DMS 273 treated with DMSO at 0.1 percent for 48 hours (cell line): ENCODE data around the gene JPH4.

ENCODE experiments used
- DNase-seq: peaks from one replicate; lab custom pipeline; 2025; lab: John Stamatoyannopoulos, UW

The JPH4 gene

DNA sequence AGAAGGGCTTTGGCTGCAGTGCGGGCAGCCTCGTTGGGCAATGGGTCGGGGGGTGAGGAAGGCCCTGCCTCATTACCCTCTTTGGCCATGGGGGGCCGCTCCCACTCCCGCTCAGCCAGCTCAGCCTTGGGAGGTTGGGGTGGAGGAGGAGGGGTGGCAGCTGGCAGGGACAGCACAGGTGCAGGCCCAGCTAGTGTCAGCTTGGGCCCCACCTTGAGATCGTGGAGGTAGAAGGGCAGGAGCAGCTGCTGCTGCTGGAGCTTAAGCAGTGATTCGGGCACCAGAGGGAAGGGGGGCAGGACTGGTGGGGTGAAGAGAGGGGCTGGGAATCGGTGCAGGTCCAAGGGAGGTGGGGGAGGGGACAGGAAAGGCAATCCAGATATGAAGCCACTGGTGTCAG lies 53.0 kb downstream of the JPH4 start:
- no peak for DNase-seq

DNA sequence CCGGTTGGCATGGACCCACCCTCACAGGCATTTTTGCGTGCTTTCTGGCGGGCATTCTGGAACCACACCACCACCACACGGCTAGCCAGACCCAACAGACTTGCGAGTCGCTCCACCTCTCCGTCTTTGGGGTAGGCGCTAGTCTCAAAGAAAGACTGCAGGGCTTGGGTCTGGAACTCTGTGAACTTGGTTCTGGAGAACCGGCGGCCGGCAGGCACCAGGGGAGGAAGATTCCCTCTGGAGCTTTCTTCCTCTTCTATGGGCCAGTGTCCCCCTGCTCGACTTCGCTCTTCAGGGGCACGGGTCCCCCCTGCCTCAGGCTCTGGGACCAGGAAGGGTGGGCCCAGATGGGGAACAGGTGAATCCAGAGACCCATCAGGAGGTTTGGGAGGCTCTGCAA lies 53.6 kb downstream of the JPH4 start:
- no peak for DNase-seq

DNA sequence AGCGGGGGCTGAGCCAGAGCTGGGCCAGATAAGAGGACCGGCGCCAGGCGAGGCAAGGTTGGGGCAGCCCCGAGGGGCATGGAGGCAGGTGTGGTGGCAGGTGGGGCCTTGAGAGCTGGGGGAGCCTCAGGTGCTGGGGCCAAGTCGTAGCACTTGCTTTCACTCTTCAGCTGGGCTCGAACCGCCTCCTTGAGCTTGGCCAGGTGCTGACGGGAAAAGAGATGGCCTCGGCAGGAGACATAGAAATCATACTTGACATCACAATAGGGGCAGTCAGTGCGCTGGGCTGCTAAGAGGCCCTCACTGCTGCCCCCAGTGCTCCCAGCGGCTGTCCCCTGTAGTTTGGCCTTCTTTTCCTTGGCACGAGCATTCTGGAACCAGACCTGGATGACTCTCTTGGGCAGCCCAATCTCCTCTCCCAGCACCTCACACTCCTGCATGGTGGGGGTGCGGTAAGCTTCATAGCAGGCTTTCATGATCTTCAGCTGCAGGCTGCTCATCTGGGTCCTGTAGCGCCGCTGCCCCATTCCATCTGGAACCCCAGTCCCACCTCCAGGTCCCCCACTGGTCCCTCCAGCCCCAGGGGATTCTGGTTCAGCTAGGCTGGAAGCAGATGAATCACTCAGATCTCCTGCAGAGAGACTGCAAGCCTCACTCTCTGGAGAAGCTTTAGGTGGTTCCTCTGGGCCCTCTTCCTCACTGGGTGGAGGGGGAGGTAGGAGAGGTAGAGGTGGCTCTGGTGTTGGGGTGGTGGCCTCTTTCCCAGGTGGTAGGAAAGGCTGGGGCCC lies 55.2 kb downstream of the JPH4 start:
- no peak for DNase-seq

DNA sequence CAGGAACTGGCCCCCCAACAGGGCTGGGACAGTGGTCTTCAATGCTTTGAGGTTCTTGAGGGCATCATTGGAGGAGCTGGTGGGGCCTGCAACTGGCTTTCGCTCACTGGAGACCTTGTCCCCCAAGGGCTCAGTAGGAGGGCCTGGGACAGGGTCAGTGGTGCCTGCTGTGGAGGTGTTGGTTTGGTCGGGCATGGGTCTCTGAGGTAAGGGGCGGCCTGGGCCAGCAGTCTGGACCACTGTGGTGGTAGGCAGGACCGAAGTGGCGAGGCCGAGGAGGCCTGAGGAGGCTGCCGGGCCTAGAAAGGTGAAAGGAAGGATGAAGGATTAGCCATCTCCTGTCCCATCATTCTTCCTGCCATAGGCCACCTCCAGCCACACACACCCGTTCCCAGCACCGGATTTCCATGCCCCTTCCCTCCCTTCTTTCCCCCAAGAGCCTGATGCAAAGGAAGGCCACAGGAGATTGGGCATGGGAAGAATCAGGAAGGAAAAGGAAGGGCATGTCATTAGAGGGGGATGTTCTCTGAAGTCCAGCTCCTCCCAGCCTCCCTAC lies 55.9 kb downstream of the JPH4 start:
- no peak for DNase-seq

DNA sequence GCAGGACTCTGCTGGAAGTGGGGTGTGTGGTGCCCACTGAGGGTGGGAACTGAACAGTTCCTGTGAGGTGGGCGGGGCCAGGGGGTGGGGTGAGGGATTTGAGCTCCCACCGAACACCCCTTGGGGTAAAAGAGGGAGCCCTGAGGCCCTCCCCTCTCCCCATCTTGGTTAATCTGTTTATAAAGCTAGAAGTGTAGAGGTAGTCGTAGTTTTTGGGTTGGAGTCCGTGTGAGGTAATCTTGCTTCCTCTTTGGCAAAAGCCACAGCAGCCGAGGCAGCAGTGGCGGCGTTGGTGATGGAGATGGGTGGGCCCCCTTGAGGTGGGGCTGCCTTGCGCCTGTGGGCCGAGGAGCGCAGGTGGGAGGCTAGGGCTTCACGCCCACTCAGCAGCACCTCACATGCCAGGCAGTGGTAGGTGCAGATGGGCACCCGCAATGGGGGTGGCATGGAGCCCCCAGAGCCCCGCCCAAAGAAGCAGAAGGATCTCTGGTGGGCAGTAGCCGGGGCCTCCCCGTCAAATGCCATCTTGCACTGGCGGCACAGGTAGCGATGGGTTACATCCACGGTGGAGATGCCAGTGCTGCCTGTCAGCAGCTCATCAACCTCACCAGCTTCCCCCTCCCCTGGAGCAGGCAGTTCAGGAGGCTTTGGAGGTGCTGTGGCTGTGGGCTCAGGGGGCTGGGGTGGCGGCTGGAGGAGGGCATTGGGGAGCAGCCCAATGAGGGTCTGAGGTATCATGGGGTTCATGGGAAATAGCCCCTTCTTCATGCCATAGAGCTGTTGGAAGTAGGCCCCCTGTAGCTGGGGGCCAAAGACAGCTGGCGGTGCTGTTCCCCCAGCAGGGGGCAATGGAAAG lies 56.6 kb downstream of the JPH4 start:
- no peak for DNase-seq

DNA sequence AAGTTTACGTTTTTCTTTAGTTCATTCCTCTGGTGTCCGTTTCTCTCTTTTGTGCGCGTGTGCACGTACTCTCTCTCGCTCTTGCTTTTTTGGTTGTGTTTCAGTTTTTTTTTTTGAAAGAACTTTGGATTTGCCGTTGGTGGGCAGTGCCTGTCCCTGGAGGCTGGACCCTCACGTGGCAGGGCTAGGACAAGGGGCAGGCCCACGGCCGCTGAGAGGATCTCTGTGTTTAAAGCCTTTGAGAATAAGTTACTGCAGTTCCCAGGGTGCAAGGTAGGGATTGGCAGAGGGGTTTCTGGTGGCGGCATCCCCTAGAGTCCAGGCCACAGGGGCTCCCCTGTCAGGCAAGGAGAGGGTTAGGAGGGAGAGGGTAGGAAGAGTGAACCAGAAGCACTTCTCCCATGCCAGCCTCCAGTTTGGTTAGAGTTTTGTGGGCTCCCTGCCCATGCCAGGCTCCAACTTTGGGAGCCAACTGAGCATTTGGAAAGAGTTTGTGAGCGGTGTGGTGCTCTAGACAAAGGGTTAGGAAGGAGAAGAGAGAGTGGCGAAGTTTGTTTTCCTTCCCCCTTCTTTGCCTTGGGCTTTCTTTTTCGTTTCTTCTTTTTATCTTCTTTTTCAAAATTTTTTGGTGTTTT lies 57.6 kb downstream of the JPH4 start:
- no peak for DNase-seq

DNA sequence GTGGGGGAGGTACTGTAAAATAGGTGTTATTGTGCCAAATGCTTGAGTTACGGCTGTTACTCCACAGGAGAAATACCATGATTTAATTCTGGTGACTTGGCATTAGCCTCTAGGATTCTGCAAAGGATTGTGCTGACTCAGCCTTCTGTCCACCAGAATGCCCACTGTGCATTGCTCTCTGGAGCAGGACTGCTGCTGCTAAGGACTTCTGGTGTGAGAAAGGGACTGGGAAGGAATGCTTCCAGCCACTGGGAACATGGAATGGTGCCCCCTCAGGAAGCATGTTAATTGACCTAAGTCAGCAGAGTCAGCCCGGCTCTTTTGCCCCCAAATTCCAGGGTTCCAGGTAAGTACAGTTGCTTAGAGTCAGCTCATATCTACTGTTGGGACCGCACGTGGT lies 59.9 kb downstream of the JPH4 start:
- no peak for DNase-seq
